ENCODE results near the gene APLP2. TPM values are rescaled to one million over a fixed set of nuclear protein-coding genes. Genes with fewer than 3 reads are reported as not detected.
A peak's percentile ranks its signal among the peaks of the same experiment; 100 is the strongest.

Gene APLP2
- polyA plus RNA-seq, 4 donors: 72.7 to 482 (median 138) TPM

- 88 to 91% (median 88%) methylated on average over 9 of the region's 9 CpGs for WGBS, 3 donors
- DNase-seq (no peak), FAIRE-seq (no peak)
- Histone ChIP-seq H3K27ac (ENCODE audit: low read depth in 1 of 3, low read length in 2 of 3) (no peak overlapping the region), H3K36me3 (ENCODE audit: control insufficient read depth in 3 of 3, insufficient read depth in 2 of 3, low read depth in 1 of 3, low read length in 3 of 3) (peaks cover 5 to 79% (median 17%) of the 10 kb centered on the region in 3 donors), H3K4me3 (ENCODE audit: low read depth in 1 of 3, low read length in 3 of 3) (no peak overlapping the region), H3K4me1 (ENCODE audit: control insufficient read depth in 3 of 3, insufficient read depth in 2 of 3, low read depth in 1 of 3, low read length in 2 of 3) (peaks cover 0 to 2% (median 0%) of the 10 kb centered on the region in 3 donors), H3K27me3 (ENCODE audit: control insufficient read depth in 3 of 3, insufficient read depth in 3 of 3, low read length in 3 of 3) (no peaks in the 10 kb centered on the region), H3K9me3 (ENCODE audit: control insufficient read depth in 2 of 2, insufficient read depth in 1 of 2, low read depth in 1 of 2, low read length in 1 of 2) (no peaks in the 10 kb centered on the region)
These were observed 68.3 kb downstream of the APLP2 start for GRCh38 chr11:130137999-130138398.

DNA sequence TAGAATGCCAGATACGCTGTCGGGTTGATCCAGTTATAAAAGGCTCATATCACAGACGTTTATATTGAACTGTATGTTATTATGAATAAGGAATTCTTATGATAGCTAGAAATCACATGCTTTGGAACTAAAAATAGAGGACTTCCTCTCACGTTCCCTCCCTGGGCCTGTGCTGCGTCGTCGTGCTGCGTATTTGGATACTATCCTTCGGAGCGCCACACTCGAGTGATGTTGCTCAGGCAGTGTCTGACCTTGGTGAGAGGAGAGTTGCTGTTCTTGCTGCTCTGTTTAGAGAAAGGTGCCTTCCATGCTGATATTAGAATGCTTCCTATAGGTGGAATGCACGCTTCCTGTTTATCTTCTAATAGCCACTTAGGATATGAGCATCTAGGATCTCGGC is 69.7 kb downstream of the APLP2 start:
- 83 to 95% (median 92%) methylated on average over 13 of the region's 13 CpGs for WGBS, 3 donors
- peaks cover 3 to 75% (median 14%) of the 10 kb centered on the region in 3 donors for H3K36me3 ChIP-seq (ENCODE audit: control insufficient read depth in 3 of 3, insufficient read depth in 2 of 3, low read depth in 1 of 3, low read length in 3 of 3)
- no peak for FAIRE-seq
- no peaks in the 10 kb centered on the region for H3K27me3 ChIP-seq (ENCODE audit: control insufficient read depth in 3 of 3, insufficient read depth in 3 of 3, low read length in 3 of 3)
- no peaks in the 10 kb centered on the region for H3K9me3 ChIP-seq (ENCODE audit: control insufficient read depth in 2 of 2, insufficient read depth in 1 of 2, low read depth in 1 of 2, low read length in 1 of 2)
- H3K4me1 ChIP-seq (ENCODE audit: control insufficient read depth in 3 of 3, insufficient read depth in 2 of 3, low read depth in 1 of 3, low read length in 2 of 3): peaks cover 0 to 11% (median 0%) of the 10 kb centered on the region in 3 donors
- no peak overlapping the region for H3K4me3 ChIP-seq (ENCODE audit: low read depth in 1 of 3, low read length in 3 of 3)
- H3K27ac ChIP-seq (ENCODE audit: low read depth in 1 of 3, low read length in 2 of 3): no peak overlapping the region
- no peak for DNase-seq

DNA sequence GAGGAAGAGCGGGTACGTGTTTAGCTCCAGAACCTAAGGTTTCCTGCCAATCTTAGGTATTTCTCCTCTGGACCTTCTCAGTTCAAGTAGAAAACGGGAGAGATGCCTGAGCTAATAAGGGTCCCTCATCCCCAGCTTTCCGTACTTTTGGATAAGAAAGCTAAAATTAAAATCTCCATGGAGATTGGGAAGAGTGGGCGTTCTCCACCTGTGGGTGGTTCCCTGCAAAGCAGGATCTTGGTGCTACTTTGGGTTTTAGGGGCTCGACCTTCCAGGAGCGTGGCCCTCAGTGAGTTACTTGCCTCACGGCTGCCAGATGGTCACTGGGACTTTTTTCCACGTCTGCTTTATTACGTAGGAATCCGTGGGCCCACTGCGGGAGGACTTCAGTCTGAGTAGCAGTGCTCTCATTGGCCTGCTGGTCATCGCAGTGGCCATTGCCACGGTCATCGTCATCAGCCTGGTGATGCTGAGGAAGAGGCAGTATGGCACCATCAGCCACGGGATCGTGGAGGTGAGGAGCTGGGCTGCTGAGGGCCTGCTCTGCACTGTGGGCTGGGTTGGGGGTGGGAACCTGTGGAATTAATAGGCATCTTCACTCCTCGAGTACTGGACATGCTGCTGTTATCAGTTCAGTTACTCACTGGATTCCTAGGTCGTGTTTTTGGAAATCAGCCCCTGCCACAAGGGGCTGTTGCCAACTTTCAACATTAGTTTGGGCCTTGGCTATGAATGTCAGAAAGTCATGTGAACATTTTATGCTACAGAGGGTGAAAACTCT is 72.1 kb downstream of the APLP2 start:
- Histone ChIP-seq H3K36me3 (ENCODE audit: control insufficient read depth in 3 of 3, insufficient read depth in 2 of 3, low read depth in 1 of 3, low read length in 3 of 3) (peaks cover 0 to 59% (median 5%) of the 10 kb centered on the region in 3 donors), H3K27ac (ENCODE audit: low read depth in 1 of 3, low read length in 2 of 3) (no peak overlapping the region), H3K9me3 (ENCODE audit: control insufficient read depth in 2 of 2, insufficient read depth in 1 of 2, low read depth in 1 of 2, low read length in 1 of 2) (no peaks in the 10 kb centered on the region), H3K4me3 (ENCODE audit: low read depth in 1 of 3, low read length in 3 of 3) (no peak overlapping the region), H3K4me1 (ENCODE audit: control insufficient read depth in 3 of 3, insufficient read depth in 2 of 3, low read depth in 1 of 3, low read length in 2 of 3) (peaks cover 0 to 35% (median 4%) of the 10 kb centered on the region in 3 donors), H3K27me3 (ENCODE audit: control insufficient read depth in 3 of 3, insufficient read depth in 3 of 3, low read length in 3 of 3) (no peaks in the 10 kb centered on the region)
- no peak for DNase-seq
- no peak for FAIRE-seq
- 86 to 91% (median 87%) methylated on average over 19 of the region's 19 CpGs for WGBS, 3 donors

- no peaks in the 10 kb centered on the region for H3K27me3 ChIP-seq (ENCODE audit: control insufficient read depth in 3 of 3, insufficient read depth in 3 of 3, low read length in 3 of 3)
- H3K27ac ChIP-seq (ENCODE audit: low read depth in 1 of 3, low read length in 2 of 3): peak overlapping the region; percentile 69 to 93 (median 90)
- H3K4me3 ChIP-seq (ENCODE audit: low read depth in 1 of 3, low read length in 3 of 3): no peak overlapping the region
- no peaks in the 10 kb centered on the region for H3K9me3 ChIP-seq (ENCODE audit: control insufficient read depth in 2 of 2, insufficient read depth in 1 of 2, low read depth in 1 of 2, low read length in 1 of 2)
- peaks cover 0 to 43% (median 8%) of the 10 kb centered on the region in 3 donors for H3K4me1 ChIP-seq (ENCODE audit: control insufficient read depth in 3 of 3, insufficient read depth in 2 of 3, low read depth in 1 of 3, low read length in 2 of 3)
- peak; percentile 76 to 77 for DNase-seq
- no peak for FAIRE-seq
- peaks cover 0 to 48% (median 5%) of the 10 kb centered on the region in 3 donors for H3K36me3 ChIP-seq (ENCODE audit: control insufficient read depth in 3 of 3, insufficient read depth in 2 of 3, low read depth in 1 of 3, low read length in 3 of 3)
- WGBS, 3 donors: 31 to 54% (median 43%) methylated on average over 10 of the region's 10 CpGs
These were observed 74.4 kb downstream of the APLP2 start for GRCh38 chr11:130144141-130144540.

DNA sequence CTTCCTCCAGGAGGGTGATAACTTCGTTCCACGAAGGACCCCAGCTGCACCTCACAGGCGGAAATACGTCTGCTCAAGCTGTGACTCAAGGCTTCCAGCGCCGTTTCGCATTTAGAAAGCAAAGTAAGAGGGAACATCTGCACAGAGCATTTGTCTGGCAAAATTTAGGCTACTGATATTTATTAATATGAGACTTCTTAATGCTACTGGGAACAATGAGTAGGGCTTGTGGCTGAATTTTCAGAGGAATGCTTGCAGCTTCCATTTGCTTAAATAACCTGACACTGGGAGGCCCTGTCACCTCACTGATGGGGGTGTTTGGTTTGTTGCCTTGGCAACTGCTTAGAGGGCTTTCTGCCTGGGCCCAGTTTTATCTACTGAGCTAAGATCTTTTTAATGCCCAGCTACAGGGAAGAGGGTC is 75.2 kb downstream of the APLP2 start:
- Histone ChIP-seq H3K4me1 (ENCODE audit: control insufficient read depth in 3 of 3, insufficient read depth in 2 of 3, low read depth in 1 of 3, low read length in 2 of 3) (peaks cover 0 to 43% (median 8%) of the 10 kb centered on the region in 3 donors), H3K36me3 (ENCODE audit: control insufficient read depth in 3 of 3, insufficient read depth in 2 of 3, low read depth in 1 of 3, low read length in 3 of 3) (peaks cover 0 to 41% (median 3%) of the 10 kb centered on the region in 3 donors), H3K27ac (ENCODE audit: low read depth in 1 of 3, low read length in 2 of 3) (peak overlapping the region; percentile 90 to 96 (median 93)), H3K4me3 (ENCODE audit: low read depth in 1 of 3, low read length in 3 of 3) (no peak overlapping the region), H3K27me3 (ENCODE audit: control insufficient read depth in 3 of 3, insufficient read depth in 3 of 3, low read length in 3 of 3) (no peaks in the 10 kb centered on the region), H3K9me3 (ENCODE audit: control insufficient read depth in 2 of 2, insufficient read depth in 1 of 2, low read depth in 1 of 2, low read length in 1 of 2) (no peaks in the 10 kb centered on the region)
- DNase-seq: no peak
- WGBS, 3 donors: 64 to 79% (median 71%) methylated on average over 7 of the region's 7 CpGs
- no peak for FAIRE-seq

- H3K4me1 ChIP-seq (ENCODE audit: control insufficient read depth in 3 of 3, insufficient read depth in 2 of 3, low read depth in 1 of 3, low read length in 2 of 3): peaks cover 0 to 43% (median 8%) of the 10 kb centered on the region in 3 donors
- peaks cover 0 to 36% (median 0%) of the 10 kb centered on the region in 3 donors for H3K36me3 ChIP-seq (ENCODE audit: control insufficient read depth in 3 of 3, insufficient read depth in 2 of 3, low read depth in 1 of 3, low read length in 3 of 3)
- no peaks in the 10 kb centered on the region for H3K9me3 ChIP-seq (ENCODE audit: control insufficient read depth in 2 of 2, insufficient read depth in 1 of 2, low read depth in 1 of 2, low read length in 1 of 2)
- no peak overlapping the region for H3K4me3 ChIP-seq (ENCODE audit: low read depth in 1 of 3, low read length in 3 of 3)
- no peaks in the 10 kb centered on the region for H3K27me3 ChIP-seq (ENCODE audit: control insufficient read depth in 3 of 3, insufficient read depth in 3 of 3, low read length in 3 of 3)
- DNase-seq: peak; percentile 83 to 84
- WGBS, 3 donors: 24 to 63% (median 39%) methylated on average over 3 of the region's 3 CpGs
- H3K27ac ChIP-seq (ENCODE audit: low read depth in 1 of 3, low read length in 2 of 3): peak overlapping the region; percentile 90 to 96 (median 93)
- FAIRE-seq: no peak
These were observed 75.7 kb downstream of the APLP2 start for GRCh38 chr11:130145311-130145812.

GRCh38 chr11:130145975-130146776 is 76.5 kb downstream of the APLP2 start:
- WGBS, 3 donors: 24 to 55% (median 51%) methylated on average over 15 of the region's 15 CpGs
- Histone ChIP-seq H3K27ac (ENCODE audit: low read depth in 1 of 3, low read length in 2 of 3) (peak overlapping the region; percentile 90 to 96 (median 93)), H3K9me3 (ENCODE audit: control insufficient read depth in 2 of 2, insufficient read depth in 1 of 2, low read depth in 1 of 2, low read length in 1 of 2) (no peaks in the 10 kb centered on the region), H3K36me3 (ENCODE audit: control insufficient read depth in 3 of 3, insufficient read depth in 2 of 3, low read depth in 1 of 3, low read length in 3 of 3) (peaks cover 0 to 31% (median 0%) of the 10 kb centered on the region in 3 donors), H3K4me3 (ENCODE audit: low read depth in 1 of 3, low read length in 3 of 3) (no peak overlapping the region), H3K4me1 (ENCODE audit: control insufficient read depth in 3 of 3, insufficient read depth in 2 of 3, low read depth in 1 of 3, low read length in 2 of 3) (peaks cover 0 to 43% (median 8%) of the 10 kb centered on the region in 3 donors), H3K27me3 (ENCODE audit: control insufficient read depth in 3 of 3, insufficient read depth in 3 of 3, low read length in 3 of 3) (no peaks in the 10 kb centered on the region)
- FAIRE-seq (no peak), DNase-seq (peak; percentile 91 to 97)

- no peak for FAIRE-seq
- H3K27ac ChIP-seq (ENCODE audit: low read depth in 1 of 3, low read length in 2 of 3): peak overlapping the region; percentile 90 to 96 (median 93)
- WGBS, 3 donors: 12 to 34% (median 27%) methylated on average over 5 of the region's 5 CpGs
- DNase-seq: peak; percentile 80 to 90
- no peak overlapping the region for H3K4me3 ChIP-seq (ENCODE audit: low read depth in 1 of 3, low read length in 3 of 3)
- H3K27me3 ChIP-seq (ENCODE audit: control insufficient read depth in 3 of 3, insufficient read depth in 3 of 3, low read length in 3 of 3): no peaks in the 10 kb centered on the region
- peaks cover 0 to 25% (median 0%) of the 10 kb centered on the region in 3 donors for H3K36me3 ChIP-seq (ENCODE audit: control insufficient read depth in 3 of 3, insufficient read depth in 2 of 3, low read depth in 1 of 3, low read length in 3 of 3)
- H3K9me3 ChIP-seq (ENCODE audit: control insufficient read depth in 2 of 2, insufficient read depth in 1 of 2, low read depth in 1 of 2, low read length in 1 of 2): no peaks in the 10 kb centered on the region
- H3K4me1 ChIP-seq (ENCODE audit: control insufficient read depth in 3 of 3, insufficient read depth in 2 of 3, low read depth in 1 of 3, low read length in 2 of 3): peaks cover 0 to 43% (median 8%) of the 10 kb centered on the region in 3 donors
These were observed 77.1 kb downstream of the APLP2 start for GRCh38 chr11:130146796-130147195.

Data from small intestine (tissue), 7 donors.